Inflammatory macrophage treated with lipopolysaccharide for 1 hour (primary cell): Measurements from ENCODE around the gene PTGDR2.

Source experiments
- DNase-seq, 2 donors: peaks; one replicate each; pipeline ENCODE4 v3.0.0-alpha.2; 2020 to 2022

Gene PTGDR2

DNA sequence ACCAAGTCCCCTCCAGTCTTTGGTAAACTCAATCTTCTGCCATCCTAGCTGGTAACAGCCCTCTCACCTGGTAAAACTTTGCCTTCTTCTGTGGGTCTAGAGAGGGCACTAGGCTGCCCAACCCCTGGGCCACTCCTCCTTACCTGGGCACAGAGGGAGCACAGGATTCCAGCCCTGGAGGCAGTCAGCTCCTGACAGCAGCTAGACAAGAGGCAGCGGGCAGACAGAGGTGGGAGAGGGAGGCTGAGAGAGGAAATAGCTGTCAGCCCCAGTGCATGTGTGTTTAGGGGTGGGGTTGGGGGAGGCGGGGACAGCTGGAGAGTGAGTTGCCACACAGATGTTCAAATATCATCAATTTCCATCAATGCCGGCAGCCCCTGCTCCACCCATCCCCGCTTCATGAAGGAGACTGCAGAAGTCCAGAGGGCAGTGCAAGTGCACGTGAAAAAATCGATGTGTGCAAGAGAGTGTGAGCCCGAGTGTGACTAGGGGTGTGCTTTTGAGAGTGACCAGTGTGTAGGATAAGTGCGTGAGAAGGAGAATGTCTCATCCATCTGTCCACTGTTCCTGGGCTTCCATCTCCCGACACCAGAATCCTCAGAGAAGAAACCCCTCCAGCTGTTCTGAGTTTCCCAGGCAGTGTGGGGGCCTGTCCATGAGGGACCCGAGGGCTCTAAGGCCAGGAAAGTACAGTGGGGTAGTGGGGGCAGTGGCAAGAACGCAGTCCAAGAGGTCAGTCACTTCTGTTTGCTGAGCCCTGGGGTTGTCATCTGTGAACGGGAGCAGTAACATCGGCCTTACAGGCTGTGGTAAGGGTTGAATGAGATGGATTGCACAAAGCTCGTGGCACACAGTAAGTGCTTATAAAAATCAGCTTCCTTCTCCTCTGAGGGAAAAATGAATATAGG, at the start of gene PTGDR2:
TSS of gene PTGDR2 (minus strand) at position 225 of the 908 bp plus-strand sequence. CDS start 2,228 bp downstream, outside the sequence.
- no peak for DNase-seq

DNA sequence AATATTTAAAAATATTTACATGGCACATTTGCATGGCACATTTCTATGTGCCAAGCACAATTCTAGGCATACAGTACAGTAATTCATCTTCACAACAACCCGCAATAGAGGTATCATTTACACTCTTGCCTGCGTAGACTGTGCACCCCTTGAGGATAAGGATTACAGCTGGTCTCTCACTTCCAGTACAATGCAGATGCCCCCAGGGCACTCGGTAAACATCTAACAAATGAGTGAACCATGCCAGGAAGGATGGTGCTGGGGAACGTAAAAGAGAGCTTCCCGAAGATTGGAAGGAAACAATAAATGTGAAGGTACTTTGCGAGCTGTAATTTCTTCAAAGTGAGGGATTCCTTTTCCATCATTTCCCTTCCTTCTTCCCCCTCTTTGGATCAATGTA, 49.3 kb upstream of the PTGDR2 start:
- DNase-seq, result no peak

DNA sequence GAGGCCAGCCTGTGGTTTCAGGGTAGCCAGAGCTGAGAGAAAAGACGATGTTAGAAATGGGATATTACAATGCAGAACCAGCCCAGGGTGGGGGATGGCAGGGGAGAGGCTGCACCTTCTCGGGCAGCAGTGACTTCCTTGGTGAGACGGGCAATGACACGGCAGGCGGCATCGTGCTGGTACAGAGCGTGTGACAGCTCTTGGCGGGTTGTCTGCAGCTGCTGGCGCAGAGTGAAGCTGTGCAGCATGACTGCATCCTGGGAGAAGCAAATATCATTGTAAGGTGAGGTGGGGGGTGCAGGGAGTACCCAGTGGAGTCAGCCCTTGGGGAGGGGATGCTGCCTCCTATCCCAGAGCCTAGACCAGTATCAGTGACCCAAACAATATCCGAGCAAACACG, 46.9 kb upstream of the PTGDR2 start:
- DNase-seq, result no peak

DNA sequence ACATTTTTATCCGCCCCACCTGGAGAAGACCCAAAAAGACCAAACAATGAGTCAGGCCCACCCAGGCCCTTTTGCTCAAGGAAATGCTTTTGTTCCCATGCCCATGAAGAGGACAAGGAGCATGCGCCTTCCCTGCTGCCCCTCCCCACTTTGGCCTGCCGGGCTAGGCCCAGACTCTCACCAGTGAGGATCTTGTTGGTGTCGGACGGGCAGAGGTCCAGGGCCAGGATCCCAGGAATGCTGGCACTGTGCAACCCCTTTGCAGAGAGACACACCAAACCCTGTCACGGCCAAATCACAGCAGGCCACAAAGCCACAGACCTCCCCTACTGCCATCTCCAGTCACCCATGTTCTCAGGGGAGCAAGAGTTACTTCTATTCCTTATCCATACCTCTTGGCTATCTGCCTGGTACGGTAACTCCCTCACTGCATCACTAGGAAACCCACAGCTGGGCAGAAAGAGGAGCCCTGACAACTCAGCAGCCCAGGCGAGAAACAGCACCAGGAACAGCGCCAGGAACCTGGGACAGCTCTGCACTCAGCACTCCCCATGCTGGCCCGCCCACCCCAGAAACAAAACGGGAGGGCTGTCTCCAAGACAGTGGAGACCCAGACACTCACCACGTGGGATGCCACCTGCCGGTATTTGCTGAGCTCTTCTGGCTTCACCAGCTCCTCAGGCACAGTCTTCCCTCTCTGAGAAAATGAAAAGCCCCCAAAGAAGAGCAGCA, 45.1 kb upstream of the PTGDR2 start:
- no peak for DNase-seq

DNA sequence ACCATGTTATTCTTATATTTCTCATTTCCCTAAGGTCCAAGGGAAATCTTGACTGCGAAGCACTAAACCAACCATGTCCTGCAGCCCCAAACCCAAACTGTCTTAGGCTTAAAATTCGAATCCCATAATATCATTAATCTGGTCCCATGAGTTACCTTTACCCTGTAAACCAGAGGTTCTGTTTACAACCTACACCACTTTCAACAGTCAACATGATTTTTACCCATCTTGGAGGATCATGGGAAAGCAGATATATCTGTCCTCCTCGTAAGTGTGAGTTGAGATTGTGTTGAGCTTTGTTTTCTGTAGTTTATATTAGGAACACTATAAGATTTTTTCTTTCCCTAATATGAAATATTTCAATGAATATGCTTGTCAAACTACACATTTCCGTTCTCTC, 44.2 kb upstream of the PTGDR2 start:
- DNase-seq, result no peak

DNA sequence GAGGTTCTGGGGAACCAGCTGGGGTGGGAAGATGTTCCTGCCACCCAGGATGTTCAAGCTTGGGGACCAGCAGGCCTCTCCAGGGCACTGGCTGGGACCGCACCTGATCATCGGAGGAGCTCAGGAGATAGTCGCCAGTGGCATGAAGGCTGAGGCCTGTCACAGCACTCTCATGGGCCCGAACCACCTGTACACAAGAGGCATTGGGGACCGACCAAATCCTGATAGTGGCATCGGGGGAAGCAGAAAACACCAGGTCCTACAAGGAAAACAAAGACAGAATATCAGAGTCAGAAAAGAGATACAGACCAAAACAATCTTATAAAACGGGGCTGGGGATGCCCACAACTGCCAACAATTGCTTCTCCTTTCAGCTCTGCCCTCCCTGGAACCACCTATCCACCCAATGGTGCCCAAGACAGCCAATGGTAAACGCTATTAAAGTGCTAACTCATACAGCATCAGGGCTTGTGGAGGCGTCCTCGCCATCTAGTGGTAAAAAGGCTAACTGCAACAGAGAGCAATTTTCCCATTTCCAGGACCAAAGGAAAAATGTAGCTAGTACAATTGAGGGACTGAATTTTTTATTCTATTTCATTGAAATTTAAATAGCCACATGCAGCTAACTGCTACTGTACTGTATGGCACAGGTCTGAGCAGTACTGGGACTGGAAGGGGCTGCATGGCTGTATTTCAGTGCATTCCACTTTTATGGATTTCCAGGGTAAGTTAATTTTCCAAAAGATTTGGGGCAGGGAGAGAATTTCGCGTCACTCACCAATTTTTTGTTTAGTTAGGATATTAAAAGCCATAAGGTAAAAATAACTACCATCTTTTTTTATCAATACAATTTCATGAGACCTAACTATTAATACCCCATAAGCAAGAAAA, 43.5 kb upstream of the PTGDR2 start:
- peak; percentile 56 to 87 for DNase-seq

DNA sequence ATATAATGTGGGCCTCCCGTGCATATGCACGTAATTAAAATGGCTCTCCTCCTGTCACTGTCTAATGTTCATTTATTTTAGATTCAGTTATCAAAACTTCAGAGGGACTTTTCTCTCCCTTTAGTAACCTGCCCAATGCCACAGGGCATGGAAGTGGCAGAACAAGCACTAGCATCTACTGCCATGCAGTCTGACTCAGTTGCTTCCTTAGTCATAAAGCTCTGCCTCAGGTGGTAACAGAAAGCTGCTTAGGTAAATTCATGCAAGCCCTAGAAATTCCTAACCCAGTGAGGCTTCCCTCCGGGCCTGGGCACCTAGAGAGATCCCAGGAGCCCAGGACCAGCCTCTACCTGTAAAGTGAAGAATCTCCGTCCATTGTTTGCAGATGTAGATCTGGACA, 41.7 kb upstream of the PTGDR2 start:
- DNase-seq, result no peak

DNA sequence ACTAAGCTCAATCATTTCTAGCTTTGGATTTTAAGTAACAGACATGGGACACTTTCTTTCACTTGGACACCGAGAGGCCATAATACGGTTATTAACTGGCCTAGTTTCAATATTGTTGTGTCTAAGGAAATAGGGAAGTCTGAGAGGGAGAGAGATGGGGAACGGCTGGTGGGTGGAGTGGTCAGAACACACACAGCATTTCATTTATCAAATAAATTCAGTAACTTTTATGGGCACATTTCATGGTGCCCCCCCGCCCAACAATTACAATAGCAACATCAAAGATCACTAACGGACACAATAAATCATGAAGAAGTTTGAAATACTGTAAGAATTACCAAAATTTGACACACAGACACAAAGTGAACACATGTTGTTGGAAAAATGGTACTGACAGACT, 39.9 kb upstream of the PTGDR2 start:
- DNase-seq, result no peak

DNA sequence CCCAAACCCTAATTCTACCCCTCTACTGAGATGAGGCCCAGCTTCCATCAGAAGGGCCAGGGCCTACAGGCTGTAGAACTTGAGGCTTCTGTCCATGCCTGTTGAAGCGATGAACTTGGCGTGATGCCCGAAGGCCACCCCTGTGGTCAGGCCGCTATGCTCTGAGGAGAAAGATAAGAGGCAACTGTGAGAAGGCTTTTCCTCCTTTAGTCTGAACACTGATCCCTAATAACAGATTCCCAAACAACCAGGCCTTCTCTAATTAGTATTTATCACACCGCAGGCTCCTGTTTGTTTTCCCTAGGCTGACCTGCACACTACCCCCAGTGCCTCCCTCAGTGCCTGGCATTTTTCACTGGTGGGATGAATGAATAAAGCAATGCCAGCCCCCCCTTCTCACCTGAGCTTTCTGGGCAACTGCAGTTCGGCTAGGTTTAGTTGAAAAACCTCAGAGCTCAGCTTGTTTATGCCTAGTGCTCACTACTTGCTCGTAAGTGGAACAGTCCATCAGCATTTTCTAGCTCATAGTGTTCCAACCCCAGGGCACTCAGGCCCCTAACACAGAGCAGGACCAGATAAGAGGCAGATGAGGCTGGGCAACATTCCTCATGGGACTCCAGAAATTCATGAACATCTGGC, 35.5 kb upstream of the PTGDR2 start:
- DNase-seq, result no peak

DNA sequence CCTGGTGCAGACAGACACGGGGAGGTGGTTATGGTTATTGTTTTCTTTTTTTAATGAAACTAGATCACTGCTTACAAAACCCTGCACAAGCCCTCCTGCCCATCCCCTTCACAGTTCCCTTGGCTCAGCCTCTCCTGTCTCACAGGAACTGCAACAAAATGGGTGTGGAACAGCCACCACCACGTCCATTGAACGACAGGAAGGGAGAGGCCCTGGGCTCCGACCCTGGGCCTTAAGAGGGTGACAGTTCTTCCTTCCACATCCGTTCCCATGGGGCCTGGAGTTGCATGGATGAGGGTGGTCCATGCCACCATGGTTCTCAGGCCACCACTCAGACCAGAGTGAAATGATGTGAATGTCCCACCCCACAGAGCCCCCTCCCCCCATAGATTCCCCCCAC, 34.9 kb upstream of the PTGDR2 start:
- DNase-seq, result no peak

DNA sequence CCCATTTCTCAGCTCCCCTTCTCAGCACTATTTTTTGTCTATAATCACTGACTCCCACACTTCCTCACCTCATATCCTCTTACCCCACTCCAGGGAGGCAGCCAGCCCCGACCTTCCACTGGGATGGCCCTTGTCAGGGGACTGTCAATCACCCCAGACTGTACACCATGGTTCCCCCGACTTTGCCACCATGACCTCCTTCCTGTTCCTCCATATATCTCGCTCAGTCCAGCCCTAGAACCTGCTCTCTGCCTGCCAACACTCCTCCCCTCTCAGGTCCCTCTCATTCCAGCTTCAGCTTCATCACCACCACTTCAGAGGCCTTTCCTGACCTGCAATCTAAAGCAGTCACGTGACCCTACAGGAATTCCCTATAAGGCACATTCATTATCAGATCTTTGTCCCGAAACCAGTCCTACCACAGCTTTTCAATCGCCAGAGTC, 34.1 kb upstream of the PTGDR2 start:
- DNase-seq, result no peak

DNA sequence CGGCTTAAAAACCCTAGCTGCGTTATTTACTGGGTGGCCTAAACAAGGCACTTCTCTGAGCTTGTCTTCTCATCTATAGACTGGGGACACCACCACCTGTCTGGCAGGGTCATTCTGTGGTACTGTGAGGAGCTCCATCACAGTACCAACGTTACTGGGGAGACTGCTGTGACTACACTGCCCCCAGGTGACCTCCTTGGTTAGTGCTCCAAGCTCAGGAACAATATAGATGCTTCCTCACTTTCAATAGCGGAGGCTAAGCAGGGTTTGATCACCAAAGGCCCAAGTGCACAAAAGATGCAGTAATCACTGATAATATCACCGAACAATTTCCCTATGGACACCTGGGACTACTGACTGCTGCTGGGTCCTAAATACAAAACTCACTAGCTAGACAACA, 31.8 kb upstream of the PTGDR2 start:
- DNase-seq, result peak in 1 of 2 donors; percentile 58

DNA sequence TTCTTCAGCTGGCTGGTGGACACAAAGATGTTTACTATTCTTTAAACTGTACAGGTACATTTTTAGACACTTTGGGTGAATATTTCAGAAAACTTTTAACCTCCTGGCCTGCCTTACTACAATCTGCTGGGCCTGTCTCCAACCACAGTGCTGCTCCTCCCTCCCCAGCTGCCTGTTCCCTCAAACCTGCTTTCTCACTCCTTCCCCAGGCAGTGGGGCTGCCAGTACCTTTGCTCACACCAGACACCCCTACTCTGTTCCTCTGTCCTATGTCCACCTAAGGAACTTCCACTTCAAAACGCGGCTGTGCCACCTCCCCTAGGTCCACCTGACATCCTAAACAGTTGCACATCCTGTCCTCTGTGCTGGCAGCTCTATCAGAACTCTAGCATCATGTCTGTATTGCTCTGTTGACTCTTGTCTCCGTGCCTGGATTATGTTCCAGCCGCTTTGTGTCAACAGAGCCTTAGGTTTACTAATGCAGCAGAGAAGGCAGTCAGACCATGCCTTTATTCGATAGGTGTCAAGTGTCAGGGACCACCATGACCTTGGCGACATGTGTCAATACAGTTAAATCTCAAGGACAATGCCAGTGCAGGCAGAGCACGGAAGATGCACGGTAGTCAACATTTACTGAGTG, 25.0 kb upstream of the PTGDR2 start:
- DNase-seq, result no peak

DNA sequence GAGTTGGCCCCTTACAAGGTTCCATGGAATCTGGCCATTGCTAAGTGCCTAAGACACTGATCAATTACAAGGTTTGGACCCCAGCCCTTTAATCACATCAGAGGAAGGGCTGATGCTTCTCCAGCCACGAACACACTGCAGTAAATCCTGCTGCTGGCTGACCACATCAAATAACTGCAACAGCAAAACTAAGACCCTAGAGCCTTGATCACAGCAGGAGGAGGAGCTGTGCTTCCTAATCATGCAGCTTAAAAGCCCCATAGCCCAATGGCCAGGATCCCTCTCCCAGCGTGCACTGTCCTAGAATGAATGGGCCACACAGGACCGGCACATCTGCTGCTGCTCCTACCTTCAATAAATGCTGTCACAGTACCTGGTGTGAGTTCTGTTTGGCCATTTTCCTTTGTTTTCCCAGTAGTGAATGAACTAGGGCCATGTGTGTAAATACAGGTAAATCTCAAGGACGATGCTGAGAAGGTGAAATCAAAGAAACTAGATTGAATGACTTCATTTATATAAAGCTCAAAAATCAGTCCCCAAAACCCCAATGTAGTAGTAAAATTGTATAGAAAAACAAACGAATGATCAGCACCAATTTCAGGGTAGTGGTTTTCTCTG, 24.3 kb upstream of the PTGDR2 start:
- DNase-seq, result no peak

DNA sequence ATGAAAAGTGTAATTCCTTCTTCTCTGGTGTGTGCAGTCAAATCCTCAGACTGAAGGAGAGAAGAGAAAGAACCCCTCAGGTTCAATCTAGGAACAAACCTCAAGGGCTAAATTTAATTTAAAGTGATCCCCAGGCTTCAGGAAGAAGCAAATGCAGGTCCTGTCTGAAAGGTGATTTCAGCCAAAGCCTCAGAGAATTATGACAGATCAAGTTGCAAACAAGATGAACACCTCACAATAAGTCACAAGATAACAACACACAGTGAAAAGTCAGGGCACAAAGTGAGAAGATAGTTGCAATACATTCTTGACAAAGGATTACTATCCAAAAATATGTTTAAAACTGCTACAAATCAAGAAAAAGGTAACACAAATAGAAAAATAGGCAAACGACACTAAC, 23.4 kb upstream of the PTGDR2 start:
- no peak for DNase-seq

DNA sequence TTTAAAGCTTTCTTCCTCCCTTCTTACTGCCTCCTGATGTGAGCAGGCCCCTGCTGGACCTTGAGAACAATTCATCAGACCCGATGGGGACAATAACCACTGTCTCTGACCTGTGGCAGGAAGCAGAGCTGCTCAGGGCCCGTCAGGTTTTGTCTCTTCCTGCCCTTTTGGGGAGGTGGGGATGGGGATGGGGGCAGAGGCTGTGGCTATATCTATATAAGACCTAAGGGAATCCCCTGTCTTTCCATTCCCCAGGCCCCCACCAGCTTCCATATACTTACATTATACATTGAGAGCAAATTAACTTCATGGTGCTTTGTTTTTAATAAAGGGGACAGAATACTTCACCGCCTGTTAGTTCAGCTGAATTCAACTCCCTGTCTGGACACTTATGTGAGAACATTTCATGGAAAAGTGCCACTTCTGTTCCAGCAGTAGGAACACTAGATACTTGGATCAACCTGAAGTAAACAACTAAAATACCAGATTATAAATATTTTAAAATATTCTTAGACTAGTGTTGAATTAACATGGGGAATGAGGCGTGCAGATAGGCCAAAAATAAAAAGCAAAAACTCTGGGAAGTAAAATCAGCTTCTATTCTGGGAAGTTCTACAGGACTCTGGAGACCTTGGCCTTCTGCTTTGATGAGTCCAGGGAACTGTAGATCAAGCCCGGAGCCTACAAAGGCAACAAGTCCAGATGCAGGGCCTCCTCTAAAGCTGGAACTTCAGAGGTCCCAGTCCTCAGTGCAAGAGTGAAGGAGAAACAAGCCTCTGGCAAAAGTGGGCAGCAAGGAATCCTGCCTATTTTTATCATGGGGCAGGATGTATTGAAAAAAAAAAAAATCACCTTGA, 22.7 kb upstream of the PTGDR2 start:
- no peak for DNase-seq

DNA sequence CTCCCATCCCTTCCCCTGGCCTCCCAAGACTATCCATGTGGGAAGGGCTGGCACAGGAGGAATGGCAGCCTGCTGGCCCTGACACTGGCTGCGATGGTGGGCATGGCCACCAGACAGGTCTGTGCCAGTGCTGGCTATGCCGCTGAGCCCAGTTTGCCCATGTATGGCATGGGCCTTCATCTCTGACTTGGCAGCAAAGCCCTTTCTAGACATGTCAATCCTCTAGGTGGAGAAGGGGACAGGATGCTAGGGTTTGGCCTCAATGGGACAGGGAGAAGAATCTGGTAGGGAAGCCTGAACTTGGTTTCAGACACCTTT, 20.4 kb upstream of the PTGDR2 start:
- no peak for DNase-seq

DNA sequence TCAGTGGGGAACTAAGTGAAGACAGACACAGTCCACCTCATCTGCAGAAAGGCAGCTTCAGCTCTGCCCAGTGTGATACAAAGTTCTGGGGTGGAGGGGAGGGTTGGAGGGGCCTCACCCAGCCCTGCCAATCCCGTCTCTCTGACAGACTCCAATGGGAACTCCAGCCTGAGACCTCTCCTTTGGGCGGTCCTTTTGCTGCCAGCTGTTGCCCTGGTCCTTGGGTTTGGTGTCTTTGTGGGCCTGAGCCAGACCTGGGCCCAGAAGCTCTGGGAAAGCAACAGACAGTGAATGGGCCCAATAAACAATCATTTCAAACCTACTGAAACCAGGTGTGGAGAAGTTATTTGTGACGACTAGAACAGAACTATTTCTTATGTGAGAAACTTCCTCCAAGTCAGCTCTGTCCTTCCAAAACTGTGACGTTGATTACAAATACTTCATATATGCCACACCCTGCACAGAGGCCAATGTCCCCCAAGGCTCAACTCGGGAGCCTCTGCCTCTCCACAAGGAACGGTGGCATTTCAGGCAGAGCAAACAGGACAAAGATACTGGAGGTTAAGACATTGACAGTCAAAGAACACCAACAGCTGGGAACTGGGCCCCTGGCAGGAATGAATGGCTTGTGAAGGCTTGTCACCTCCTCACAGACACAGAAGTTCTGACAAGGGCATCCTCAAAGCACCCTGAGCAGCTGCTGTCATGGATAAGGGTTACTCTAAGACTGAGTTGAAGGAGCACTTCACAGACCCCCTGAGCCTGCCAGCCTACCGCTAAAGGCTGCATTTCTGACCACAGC, 19.8 kb upstream of the PTGDR2 start:
- no peak for DNase-seq

DNA sequence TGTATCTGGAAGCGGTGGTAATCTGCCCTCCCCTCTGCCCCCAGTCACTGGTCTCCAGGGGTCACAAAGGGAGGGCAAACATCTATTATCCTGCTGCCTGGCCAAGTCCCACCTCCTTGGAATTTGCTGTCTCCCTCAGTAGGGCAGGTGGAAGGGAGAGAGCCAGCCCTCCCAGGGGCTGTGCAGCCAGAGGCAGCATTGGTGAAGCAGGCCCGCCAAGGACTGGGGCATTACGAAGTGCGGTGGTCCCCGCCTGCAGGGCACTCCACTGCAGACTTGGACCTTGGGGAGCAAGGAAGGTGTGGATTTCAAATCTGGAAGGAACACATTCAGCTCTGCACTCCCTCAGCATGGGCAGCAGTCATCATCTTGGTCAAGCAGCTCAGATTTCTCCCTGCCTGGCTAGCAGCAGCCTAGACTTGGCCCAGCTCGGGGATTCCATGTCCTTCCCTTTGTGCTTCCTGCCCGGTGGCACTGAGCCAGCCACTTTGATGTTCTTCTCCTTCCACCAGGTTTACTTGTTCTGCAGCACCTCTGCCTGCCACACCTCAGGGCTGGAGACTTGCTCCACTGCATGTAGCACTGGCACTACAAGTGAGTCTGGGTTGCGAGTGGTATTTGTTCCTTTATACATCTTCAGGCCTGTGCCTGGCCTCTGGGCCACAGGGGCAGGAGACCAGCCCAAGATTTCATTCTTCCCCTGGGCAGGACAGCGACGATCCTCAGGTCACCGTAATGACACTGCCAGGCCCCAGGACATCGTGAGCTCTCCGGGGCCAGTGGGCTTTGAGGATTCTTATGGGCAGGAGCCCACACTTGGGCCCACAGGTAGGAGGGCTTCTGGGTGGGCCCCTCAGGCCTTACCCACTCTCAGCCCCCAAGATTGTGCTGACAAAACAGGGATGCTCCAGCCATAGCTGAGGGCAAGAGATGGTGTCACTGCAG, 18.9 kb upstream of the PTGDR2 start:
- no peak for DNase-seq
